Measurements from ENCODE around the gene IL1RAPL2. TPM values are rescaled to one million over a fixed set of nuclear protein-coding genes. Genes with fewer than 3 reads are reported as not detected.
"Not testable (repeated sequence)": the region's sequence is repeated elsewhere in the genome, so short reads cannot be mapped to it uniquely, and the experiment has no call there.

The IL1RAPL2 gene
- total RNA-seq, 1 experiment from 2014 or later = not detected

DNA sequence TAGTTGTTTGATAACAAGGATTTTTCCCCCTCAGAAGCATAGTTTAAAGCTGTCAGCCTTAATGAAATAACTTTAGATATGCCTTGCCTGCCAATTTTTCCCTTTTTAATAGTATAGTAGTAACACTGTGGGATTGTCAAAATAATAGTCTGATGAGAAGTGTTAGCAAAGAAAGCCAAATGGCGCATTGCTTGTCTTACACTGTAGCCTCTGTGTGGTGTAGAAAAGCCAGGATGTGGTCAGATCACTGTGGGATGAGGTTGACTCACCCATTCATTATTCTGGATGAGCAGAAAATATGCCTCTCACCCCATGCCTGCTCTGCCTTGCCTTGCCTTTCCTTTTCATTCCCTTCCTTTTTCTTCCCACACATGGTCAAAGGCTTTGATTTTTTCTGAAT lies 998.5 kb downstream of the IL1RAPL2 start:
- peak; percentile 90 for DNase-seq (ENCODE audit: low read depth)

DNA sequence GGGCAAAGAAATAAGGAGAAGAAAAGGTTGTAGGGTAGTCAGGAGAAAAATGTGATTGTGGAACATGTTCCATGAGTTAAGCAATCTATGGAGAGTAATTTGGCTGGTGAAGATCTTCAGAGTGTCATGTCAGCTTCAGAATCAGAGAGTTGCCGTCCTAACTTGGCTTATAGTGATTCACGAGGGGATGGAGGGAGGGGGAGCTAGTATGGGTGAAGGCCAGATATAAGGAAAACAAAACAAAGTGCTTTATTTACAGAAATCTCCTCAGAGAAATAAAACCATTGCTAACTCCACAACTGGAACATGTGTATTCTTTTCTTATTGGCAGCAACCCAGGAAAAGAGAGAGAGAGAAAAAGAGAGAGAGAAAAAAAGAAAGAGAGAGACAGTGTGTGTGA lies 999.9 kb downstream of the IL1RAPL2 start:
- DNase-seq (ENCODE audit: low read depth) = no peak

DNA sequence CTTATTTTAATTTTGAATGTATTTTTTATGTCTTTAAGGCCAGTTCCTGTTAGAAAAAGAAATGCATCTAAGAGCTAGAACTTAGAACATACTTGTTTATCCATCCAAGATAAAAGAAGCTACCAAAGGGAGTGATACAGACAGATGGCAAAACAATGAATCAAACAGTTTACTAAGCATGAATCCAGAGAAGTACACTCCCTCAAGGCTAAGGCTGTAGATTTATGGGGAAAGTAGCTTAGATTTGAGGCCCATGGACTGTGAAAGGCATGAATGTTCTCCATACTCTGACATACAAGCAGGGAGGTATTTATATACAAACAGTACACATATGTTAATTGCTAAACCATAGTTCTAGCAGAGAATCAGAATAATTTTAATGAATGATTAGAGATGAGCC lies 1001.1 kb downstream of the IL1RAPL2 start:
- no peak for DNase-seq (ENCODE audit: low read depth)

DNA sequence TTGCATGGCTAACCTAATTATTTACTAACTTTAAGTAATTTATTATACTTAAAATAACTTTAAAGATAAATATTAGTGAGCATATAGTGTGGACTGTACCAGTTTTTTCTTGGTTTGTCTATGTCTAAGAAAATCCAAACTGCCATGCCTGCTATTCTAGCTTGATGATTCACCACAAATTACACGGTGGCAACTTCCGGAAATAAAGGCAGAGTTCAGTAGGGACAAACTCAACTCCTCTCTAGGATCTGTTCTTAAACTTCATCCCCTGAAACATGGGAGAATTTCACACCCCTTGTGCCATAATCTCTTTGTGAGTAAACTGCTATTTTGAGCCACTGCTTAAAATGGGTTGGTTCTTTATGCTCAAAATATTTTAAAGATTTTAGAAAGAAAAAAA lies 1042.7 kb downstream of the IL1RAPL2 start:
- DNase-seq (ENCODE audit: low read depth) = peak; percentile 13

DNA sequence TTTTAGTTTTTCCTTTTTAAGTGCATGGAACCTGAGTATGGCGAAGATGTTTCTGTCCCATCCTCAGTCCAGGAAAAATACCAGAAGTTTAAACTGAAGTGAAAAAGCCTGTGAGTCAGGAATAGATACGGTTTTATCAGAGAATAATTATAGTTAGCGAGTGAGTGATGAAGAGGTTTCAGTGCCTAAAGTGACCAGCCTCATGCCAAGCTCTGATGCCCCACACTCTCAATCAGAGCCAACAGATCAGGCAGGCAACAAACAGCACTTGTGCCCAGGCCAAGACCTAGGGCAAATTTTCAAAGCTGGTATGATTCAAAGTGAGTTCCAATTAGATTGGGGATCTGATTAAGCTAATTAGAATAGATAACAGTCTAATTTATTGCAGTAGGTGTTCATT lies 1043.5 kb downstream of the IL1RAPL2 start:
- no peak for DNase-seq (ENCODE audit: low read depth)

DNA sequence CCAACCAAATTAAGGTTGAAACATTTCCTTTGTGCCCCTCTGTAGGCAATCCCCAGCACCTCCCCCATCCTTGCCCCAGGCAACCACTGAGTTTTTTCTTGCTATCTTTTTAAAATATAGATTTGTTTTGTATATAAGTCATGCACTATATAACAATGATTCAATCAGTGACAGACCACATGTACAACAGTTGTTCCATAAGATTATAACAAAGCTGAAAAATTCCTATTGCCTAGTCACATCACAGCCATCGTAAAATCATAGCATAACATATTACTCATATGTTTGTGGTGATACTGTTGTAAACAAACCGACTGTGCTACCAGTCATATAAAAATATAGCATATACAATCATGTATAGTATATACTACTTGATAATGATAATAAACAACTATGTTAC lies 1044.4 kb downstream of the IL1RAPL2 start:
- DNase-seq (ENCODE audit: low read depth) = no peak

DNA sequence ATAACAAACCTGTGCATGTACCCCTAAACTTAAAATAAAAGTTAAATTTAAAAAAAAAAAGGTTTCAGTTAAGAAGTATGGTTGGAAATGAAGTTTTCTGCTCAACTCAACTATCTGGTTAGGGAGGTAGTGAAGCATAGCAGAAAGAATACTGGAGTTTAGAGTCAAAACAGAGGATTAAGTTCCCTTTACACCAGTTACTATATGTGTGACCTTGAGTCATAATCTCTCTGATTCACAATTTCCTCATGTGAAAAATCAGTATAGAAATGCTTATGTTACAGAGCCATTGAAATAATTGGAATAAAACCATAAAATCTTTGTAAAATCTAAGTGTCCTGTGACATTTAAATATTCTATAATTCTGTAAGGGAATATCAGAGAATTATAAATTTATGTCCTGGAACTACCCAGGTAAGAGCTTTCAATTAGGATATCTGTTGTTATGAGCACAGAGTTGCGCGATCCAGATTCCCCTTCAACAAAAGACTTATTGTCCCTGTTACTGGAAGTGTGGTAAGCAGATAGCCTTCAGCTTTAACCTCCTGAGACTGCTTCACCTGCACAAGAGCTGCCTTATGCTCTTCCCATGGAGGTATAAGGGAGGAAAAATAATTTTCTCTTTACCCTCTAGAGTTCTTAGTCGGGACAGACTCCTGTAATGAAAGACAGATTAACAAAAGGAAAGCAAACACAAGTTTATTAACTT lies 1052.5 kb downstream of the IL1RAPL2 start:
- peak; percentile 9 for DNase-seq (ENCODE audit: low read depth)

DNA sequence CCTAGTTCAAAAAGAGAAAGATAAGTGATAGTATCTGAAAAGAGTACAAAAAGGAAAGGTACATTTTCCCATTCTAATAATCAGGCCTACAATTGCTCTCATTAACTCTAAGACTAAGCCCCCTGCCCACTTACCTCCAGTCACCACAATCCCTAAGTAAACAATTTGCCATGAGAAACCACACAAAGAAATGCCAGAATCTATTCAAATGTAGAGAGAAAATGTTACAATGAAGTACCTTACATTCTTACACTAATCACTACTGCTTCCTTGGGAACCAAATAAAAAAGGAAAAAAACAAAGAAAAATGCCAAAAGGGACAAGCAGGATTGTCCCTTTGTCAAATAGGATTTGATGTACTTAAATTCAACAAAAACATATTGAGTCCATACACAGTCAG lies 1068.2 kb downstream of the IL1RAPL2 start:
- no peak for DNase-seq (ENCODE audit: low read depth)

DNA sequence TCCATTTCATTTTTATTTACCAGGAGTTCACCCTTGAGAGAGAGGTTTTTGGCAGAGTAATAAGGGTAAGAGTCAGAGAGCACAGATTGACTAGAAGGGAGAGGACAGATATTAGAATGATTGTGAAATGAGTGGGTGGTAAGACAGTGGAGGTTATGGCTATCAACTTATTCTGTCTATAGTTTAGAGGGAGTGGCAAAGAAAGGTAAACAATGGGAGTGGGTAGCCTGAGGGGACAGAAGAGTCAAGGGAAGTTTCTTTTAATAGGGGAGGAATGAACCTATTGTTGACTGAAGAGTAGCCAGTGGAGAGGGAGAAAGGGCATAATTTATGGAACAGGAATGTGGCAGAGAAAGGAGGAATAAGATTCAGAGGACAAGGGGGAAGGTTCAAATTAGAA lies 1069.8 kb downstream of the IL1RAPL2 start:
- DNase-seq (ENCODE audit: low read depth) = no peak

DNA sequence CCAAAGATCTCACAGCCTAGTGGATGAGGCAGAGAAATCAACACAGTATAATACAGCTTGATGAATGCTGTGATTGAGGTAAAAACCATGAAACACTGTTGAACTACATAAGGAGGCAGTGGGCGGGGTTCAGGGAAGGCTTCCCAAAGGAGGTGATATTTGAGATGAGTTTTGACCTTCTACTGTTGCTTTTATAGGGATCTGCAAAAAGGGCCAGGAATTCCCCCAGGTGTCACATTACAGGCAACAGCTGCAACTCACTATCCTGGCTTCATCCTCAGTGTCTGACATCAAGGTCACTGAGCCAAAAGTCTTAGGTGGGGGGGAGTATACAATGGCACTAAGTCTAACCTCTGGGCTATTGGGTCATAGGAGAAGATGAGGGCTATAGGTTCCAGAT lies 1070.7 kb downstream of the IL1RAPL2 start:
- peak; percentile 1 for DNase-seq (ENCODE audit: low read depth)

DNA sequence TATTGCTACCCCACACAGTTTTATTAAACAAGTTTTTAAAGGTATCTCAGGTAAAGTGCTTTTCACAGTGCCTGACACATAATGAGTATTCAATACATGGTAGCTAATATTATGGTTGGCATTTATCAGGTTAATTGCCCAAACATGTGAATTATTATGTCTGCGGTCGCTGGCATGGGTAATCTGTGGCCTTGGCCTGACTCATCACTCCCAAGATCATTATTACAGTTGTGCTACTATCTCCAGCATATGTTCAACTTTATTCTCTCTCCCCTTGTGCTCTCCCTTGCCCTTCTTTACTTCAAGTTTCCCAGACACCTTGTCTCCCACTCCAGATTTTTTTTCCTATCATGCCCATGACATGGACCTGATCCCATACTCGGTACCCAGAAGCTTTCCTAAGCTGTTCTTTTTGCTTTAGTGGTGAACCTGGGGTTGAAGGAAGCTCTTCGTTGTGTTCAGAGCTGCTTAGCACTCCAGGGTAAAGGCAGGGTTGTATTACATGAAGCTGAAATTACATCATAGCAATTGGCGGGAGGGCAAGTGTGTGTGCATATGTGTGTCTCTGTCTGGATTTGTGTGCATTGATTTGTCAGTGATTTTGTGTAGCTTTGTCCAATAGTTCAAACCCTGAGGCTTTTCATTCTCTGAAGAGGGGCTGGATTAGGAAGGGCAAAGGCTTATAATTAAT lies 1079.8 kb downstream of the IL1RAPL2 start:
- peak; percentile 25 for DNase-seq (ENCODE audit: low read depth)

DNA sequence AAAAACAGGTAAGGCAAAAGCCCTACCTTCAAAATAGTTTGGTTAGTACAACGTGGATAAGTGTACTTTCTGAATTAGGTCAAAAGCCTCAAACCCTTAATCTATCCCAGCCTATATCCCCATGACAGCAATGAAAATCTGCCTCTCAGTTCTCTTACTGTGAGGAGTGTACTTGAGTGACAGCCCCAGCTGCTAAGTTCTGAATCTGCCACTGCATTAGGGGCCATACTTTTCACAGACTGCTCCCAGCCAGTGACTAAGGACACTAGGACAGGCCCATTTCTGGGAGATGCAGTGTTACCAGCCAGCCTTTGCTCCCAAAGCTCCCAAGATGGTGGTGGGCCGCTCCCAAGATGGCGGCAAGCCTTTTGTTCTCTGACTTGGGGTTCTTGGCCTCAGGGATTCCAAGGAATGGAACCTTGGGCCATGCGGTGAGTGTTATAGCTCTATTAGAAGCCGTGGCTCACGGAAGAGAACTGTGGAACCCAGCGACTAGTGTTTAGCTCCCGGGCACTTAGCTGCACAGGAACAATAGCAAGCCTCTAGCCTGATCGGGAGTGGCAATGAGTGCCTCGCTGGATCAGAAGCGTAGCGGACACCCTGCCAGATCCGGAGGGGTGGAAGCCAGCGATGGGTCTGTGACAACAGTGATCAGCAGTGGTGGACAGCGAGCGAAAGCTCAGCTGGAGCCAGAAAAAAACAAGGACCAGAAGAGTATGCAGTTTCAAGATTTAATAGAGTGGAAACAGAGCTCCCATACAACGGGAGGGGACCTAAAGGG lies 1080.8 kb downstream of the IL1RAPL2 start:
- DNase-seq (ENCODE audit: low read depth) = no peak

DNA sequence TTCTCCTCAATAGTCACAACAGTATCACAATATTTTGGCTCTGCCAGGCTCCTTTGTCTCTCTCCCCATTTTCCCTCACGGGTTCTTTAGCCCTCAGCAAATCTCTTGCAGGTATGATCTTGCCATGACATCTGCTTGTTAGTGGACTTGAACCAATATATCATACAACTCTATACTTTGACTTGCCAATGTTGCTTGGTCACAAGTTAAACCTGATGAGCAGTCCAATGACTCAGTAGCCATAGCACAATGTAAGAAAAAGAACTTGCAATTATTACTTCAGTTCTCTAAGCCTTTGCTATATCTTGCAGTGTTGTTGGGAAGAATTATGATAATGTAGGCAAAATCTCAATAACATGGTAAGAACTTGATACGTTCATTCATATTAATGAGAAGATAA lies 1081.8 kb downstream of the IL1RAPL2 start:
- DNase-seq (ENCODE audit: low read depth) = no peak

DNA sequence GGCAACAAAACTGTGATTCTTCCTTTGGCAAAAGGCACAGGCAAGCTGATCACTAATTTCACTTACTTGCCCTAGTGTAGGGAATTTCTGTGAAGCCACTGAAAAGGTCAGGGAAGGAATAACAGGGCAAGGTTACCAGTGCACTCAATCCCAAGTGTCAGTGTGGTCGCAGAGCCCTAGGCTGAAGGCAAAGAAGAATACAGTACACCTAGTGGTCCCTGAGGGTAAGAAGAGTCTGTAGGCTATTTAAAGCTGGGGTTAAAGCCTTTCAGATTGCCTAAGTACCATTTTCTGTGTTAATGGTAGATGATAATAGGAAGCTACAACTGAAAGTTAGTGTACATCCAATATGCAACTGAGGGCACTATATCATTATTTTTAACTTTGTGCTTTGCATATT lies 1082.7 kb downstream of the IL1RAPL2 start:
- DNase-seq (ENCODE audit: low read depth) = no peak

DNA sequence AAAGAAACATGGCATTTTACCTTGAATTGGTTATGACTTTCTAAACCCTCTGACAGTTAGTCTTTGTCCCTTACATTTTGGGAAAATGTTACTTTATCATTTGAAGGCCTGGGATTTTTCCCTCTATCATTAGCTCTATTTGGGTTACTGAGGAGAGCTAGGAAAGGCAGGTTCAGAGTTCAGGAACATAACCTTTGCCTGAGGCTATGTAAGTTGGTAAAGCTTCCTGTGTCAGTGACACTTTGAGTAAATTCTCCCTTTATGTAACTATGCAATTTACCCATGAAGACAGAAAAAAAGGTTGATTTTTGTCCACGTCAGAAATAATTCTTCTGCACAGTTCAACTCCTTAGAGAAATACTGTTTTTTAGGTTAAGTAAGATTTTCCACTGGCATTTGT lies 1084.6 kb downstream of the IL1RAPL2 start:
- DNase-seq (ENCODE audit: low read depth) = no peak

DNA sequence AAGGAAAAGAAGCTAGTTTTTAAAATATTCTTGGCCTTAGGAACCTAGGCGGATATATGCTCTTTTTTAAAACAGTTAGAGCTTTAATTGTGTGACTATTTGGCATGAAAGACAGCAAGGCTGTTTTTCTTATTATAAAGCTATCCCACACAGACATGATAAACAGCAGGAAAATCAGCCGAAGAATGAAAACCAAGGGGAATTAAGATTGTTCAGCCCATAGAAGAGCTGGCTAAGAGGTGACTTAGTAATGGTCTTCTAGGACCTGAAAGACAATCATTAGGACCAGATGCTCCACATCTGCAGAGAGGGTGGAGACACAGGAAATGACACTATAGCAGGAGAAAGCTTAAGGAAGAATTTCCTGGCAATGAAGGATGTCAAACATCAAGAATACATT lies 1085.0 kb downstream of the IL1RAPL2 start:
- no peak for DNase-seq (ENCODE audit: low read depth)

DNA sequence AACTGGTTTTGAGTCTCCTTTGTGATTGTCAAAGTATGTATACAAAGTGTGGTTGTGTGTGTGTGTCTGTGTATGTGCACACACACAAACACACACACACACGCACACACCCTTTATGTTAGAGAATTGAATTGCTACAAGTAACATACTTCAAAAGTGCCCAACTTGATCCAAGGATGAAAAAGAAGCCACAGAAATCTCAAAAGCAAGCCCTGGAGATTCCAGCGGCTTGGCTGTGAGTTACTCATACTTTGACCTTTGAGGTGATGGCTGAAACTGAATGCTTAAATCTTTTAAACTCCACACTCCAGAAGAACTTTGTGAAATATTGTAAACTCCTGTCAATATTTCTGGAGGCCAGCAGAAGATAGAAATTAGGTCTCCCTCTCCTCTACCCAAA lies 1087.9 kb downstream of the IL1RAPL2 start:
- DNase-seq (ENCODE audit: low read depth) = peak; percentile 5

DNA sequence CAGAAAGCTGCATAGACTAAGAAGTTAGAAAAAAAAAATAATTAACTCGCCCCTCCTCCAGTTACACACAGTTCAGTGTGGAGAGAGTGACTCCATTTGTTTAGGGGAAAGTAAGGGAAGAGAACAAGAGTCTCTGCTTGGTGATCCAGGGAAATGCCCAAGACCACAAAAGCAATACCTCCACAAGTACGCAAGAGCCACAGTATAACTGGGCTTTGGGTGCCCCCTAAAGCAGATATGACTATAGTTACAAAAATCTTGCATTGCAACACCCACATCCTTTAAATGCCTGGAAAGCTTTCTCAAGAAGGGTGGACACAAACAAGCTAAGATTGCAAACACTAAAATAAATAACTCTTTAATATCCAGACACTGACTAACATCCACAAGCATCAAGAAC lies 1092.1 kb downstream of the IL1RAPL2 start:
- DNase-seq (ENCODE audit: low read depth) = peak; percentile 34

DNA sequence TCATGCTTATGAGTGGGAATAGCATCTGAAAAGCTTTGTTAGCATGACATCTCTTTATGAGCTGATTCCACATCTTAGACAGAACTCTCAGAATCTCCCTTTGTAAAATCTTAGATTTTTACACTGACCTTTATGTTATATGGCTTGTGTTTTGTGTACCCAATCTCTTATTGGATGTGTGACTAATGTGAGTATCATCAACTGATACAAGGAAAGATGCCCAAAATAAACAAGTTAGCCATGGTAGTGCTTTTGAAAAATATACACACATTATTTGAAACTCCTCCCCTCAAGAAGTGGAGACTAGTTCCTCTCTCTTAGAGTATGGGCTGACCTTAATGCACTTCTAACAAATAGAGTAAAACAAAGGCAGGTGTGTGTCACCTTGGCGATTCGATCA lies 1096.2 kb downstream of the IL1RAPL2 start:
- DNase-seq (ENCODE audit: low read depth) = no peak

DNA sequence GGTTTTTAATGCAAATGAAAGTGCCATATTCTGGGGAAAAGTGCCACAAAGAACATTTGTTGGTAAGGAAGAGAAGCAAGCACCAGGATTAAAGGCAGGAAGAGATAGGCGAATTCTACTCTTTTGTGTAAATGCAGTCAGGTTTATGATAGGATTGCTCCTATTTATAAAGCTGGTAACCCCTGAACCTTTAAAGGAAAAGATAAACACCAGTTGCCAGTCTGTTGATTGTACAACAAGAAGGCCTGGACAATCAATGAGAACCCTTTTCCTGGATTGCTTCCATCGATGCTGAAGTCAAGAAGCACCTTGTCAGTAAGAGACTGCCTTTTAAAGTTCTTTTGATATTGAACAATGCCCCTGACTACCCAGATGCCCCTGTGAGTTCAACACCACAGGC lies 1098.2 kb downstream of the IL1RAPL2 start:
- no peak for DNase-seq (ENCODE audit: low read depth)

DNA sequence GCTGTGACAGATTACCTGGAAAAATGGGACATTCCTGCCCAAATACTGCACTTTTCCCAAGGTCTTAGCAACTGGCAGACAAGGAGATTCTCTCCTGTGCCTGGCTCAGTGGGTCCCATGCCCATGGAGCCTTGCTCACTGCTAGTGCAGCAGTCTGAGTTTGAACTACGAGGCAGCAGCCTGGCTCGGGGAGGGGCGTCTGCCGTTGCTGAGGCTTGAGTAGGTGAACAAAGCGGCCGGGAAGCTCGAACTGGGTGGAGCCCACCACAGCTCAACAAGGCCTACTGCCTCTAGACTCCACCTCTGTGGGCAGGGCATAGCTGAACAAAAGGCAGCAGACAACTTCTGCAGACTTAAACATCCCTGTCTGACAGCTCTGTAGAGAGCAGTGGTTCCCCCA lies 1118.3 kb downstream of the IL1RAPL2 start:
- DNase-seq (ENCODE audit: low read depth) = not testable (repeated sequence)

DNA sequence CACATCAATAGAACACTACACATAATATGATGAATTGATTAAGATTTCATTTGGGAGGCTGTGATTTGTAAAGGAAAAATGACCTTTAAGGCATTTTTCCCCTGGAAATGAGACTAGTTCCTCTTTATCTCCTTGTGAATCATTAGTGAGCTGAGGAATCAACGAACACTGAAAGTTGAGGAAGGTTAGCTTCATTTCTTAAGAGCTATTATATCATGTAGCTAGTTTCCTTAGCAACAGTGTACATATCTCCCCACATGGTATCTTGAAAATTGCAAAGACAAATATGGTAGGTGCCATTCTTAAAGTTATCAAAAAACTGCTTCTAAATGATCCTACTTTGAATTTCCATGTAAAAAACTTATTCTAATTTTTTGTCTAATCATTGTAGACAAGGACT lies 1128.8 kb downstream of the IL1RAPL2 start:
- DNase-seq (ENCODE audit: low read depth) = no peak
